Renal cortical epithelial cell (primary cell): ENCODE results near the gene PRR29. TPM values are rescaled to one million over a fixed set of nuclear protein-coding genes. Genes with fewer than 3 reads are reported as not detected.
A peak's percentile ranks its signal among the peaks of the same experiment; 100 is the strongest.
"Not testable (repeated sequence)": the region's sequence is repeated elsewhere in the genome, so short reads cannot be mapped to it uniquely, and the experiment has no call there.

Experiments used
- DNase-seq: peaks from one replicate; pipeline ENCODE4 v3.0.0-alpha.2; 2011; ENCODE audit warnings: low read depth
- total RNA-seq: library from RNA; depleted of rRNA; stranded (reverse); fragments of >200 nt; gene quantifications from 2 replicates; pipeline ENCODE4 v1.2.3, GENCODE V29; 2014

The PRR29 gene
- total RNA-seq, 1 donor from 2014 or later: 1.6 TPM

- DNase-seq: no peak
Observed at GRCh38 chr17:64015447-64015846, 17.3 kb downstream of the PRR29 start.

- no peak for DNase-seq
Observed at GRCh38 chr17:64016231-64016784, 18.2 kb downstream of the PRR29 start.

GRCh38 chr17:64016974-64017373 lies 18.8 kb downstream of the PRR29 start:
- DNase-seq: no peak

GRCh38 chr17:64017381-64017980 lies 19.3 kb downstream of the PRR29 start:
- no peak for DNase-seq

- not testable (repeated sequence) for DNase-seq
Observed at GRCh38 chr17:64019551-64019961, 21.4 kb downstream of the PRR29 start.

- DNase-seq: no peak
Observed at GRCh38 chr17:64020056-64020766, 22.1 kb downstream of the PRR29 start, which contains the start of gene ICAM2. ICAM2 (minus strand) TSS chr17:64020633; CDS start chr17:64006691, 13,942 bp downstream.

GRCh38 chr17:64022611-64023063 lies 24.5 kb downstream of the PRR29 start:
- no peak for DNase-seq

GRCh38 chr17:64024215-64024654 lies 26.1 kb downstream of the PRR29 start:
- no peak for DNase-seq

- DNase-seq: no peak
Observed at GRCh38 chr17:64024781-64025731, 26.9 kb downstream of the PRR29 start.

GRCh38 chr17:64025732-64026294 lies 27.7 kb downstream of the PRR29 start:
- peak; percentile 35 for DNase-seq

- peak; percentile 55 for DNase-seq
Observed at GRCh38 chr17:64028874-64029464, 30.8 kb downstream of the PRR29 start.

GRCh38 chr17:64032081-64032480 lies 33.9 kb downstream of the PRR29 start:
- peak; percentile 10 for DNase-seq

- DNase-seq: no peak
Observed at GRCh38 chr17:64036198-64036922, 38.2 kb downstream of the PRR29 start.

GRCh38 chr17:64037180-64037579 lies 39.0 kb downstream of the PRR29 start:
- no peak for DNase-seq

- DNase-seq: no peak
Observed at GRCh38 chr17:64037802-64038201, 39.7 kb downstream of the PRR29 start.

- no peak for DNase-seq
Observed at GRCh38 chr17:64038331-64039105, 40.4 kb downstream of the PRR29 start.

GRCh38 chr17:64039106-64039400 lies 40.9 kb downstream of the PRR29 start:
- DNase-seq: no peak

- DNase-seq: no peak
Observed at GRCh38 chr17:64040206-64040605, 42.1 kb downstream of the PRR29 start.

- no peak for DNase-seq
Observed at GRCh38 chr17:64041912-64042311, 43.8 kb downstream of the PRR29 start.
